Gastrocnemius medialis (tissue), 4 donors: ENCODE results near the gene FRMPD4. TPM values are rescaled to one million over a fixed set of nuclear protein-coding genes. Genes with fewer than 3 reads are reported as not detected.

ENCODE experiments used
- ATAC-seq, 2 donors: fragments of 150-250 bp; one replicate each; pipeline ENCODE4 v1.9.1; 2016
- DNase-seq, 2 donors: peaks; one replicate each; pipeline ENCODE4 v3.0.0-alpha.2; 2019
- H3K27ac ChIP-seq, 4 donors: fragments of 200-600 bp; sonication (generic); 1 replicate in 1 of 4; 2 replicates in 3 of 4; pipeline ENCODE4 v1.5.1; 2016 to 2018; ENCODE audit warnings: mild to moderate bottlenecking in 2 of 4, moderate library complexity in 1 of 4
- H3K27me3 ChIP-seq, 3 donors: fragments of 200-600 bp; sonication (generic) in 2 of 3; 1 replicate in 1 of 3; 2 replicates in 2 of 3; pipeline versions ENCODE4 v1.5.1 to v1.6.0; 2016 to 2019; ENCODE audit warnings: mild to moderate bottlenecking in 1 of 3, moderate library complexity in 1 of 3
- H3K36me3 ChIP-seq, 2 donors: fragments of 200-600 bp; sonication (generic) in 1 of 2; one replicate each; pipeline ENCODE4 v1.5.1; 2017 to 2018
- H3K4me1 ChIP-seq, 2 donors: fragments of 200-600 bp; sonication (generic) in 1 of 2; one replicate each; pipeline ENCODE4 v1.5.1; 2016 to 2017; ENCODE audit warnings: mild to moderate bottlenecking in 2 of 2
- H3K4me3 ChIP-seq, 4 donors: fragments of 200-600 bp; sonication (generic) in 3 of 4; 1 replicate in 1 of 4; 2 replicates in 3 of 4; pipeline ENCODE4 v1.5.1; 2016 to 2019; ENCODE audit warnings: mild to moderate bottlenecking in 2 of 4
- H3K9me3 ChIP-seq, 3 donors: fragments of 200-600 bp; sonication (generic) in 2 of 3; 1 replicate in 1 of 3; 2 replicates in 2 of 3; pipeline ENCODE4 v1.5.1; 2016 to 2019
- CTCF ChIP-seq, 5 experiments: fragments of 450-650 bp in 3 of 5; fragments of 200-600 bp in 2 of 5; sonication (generic) in 2 of 5; IDR thresholded peaks in 4 of 5; conservative IDR thresholded peaks in 1 of 5; 1 replicate in 4 of 5; 2 replicates in 1 of 5; pipeline ENCODE4 v1.5.1; 2016 to 2019; ENCODE audit warnings: antibody characterized with exemption in 5 of 5, mild to moderate bottlenecking in 3 of 5, moderate library complexity in 3 of 5
- POLR2A ChIP-seq, 2 donors: fragments of 450-650 bp; IDR thresholded peaks; one replicate each; pipeline ENCODE4 v1.6.1; 2017; ENCODE audit warnings: antibody characterized with exemption in 2 of 2, mild to moderate bottlenecking in 2 of 2, moderate library complexity in 2 of 2
- in situ Hi-C, 4 donors: fragments of 200-750 bp; cut with MboI; loops; one replicate each; pipeline versions ENCODE4 v1.15.0 to v1.8.0; 2017; ENCODE audit warnings: low sequenced_read_pairs in 4 of 4
- intact Hi-C: fragments of 100-400 bp; cut with DNase I; formaldehyde crosslinking; loops from one replicate; pipeline ENCODE4 v1.15.1; 2023; ENCODE audit warnings: low total_unique reads
- total RNA-seq, 4 donors: library from RNA; depleted of rRNA; stranded (reverse); fragments of >200 nt; gene quantifications; one replicate each; pipeline versions ENCODE4 v1.1.0 to v1.2.3, GENCODE V29; 2016

The FRMPD4 gene
- total RNA-seq, 4 donors from 2014 or later = 0.02 TPM; not detected in 3

GRCh38 chrX:12685541-12685940 is 547.3 kb downstream of the FRMPD4 start:
- H3K27ac ChIP-seq = no peak overlapping the region
- H3K4me3 ChIP-seq = no peak overlapping the region
- H3K4me1 ChIP-seq = no peaks in the 10 kb centered on the region
- no peaks in the 10 kb centered on the region for H3K36me3 ChIP-seq
- no peak for DNase-seq
- in situ Hi-C loops (no loop called here), intact Hi-C loops (no loop called here)
- no peak for ATAC-seq
- TF ChIP-seq POLR2A (IDR thresholded peaks at IDR 0.05) (no peak), CTCF (IDR thresholded peaks at IDR 0.05 in 4 of 5, conservative IDR thresholded peaks at IDR 0.05 in 1 of 5) (no peak)
- no peaks in the 10 kb centered on the region for H3K9me3 ChIP-seq
- no peaks in the 10 kb centered on the region for H3K27me3 ChIP-seq

GRCh38 chrX:12686331-12686730 is 548.1 kb downstream of the FRMPD4 start:
- intact Hi-C loops (no loop called here), in situ Hi-C loops (no loop called here)
- ATAC-seq (no peak), DNase-seq (no peak)
- Histone ChIP-seq H3K27ac (no peak overlapping the region), H3K27me3 (no peaks in the 10 kb centered on the region), H3K9me3 (no peaks in the 10 kb centered on the region), H3K4me3 (no peak overlapping the region), H3K4me1 (no peaks in the 10 kb centered on the region), H3K36me3 (no peaks in the 10 kb centered on the region)
- TF ChIP-seq CTCF (IDR thresholded peaks at IDR 0.05 in 4 of 5, conservative IDR thresholded peaks at IDR 0.05 in 1 of 5) = no peak
- TF ChIP-seq POLR2A (IDR thresholded peaks at IDR 0.05) = no peak

GRCh38 chrX:12690646-12691045 is 552.4 kb downstream of the FRMPD4 start:
- DNase-seq (no peak), ATAC-seq (no peak)
- TF ChIP-seq POLR2A (IDR thresholded peaks at IDR 0.05) (no peak), CTCF (IDR thresholded peaks at IDR 0.05 in 4 of 5, conservative IDR thresholded peaks at IDR 0.05 in 1 of 5) (no peak)
- H3K36me3 ChIP-seq = no peaks in the 10 kb centered on the region
- no peaks in the 10 kb centered on the region for H3K4me1 ChIP-seq
- no peak overlapping the region for H3K27ac ChIP-seq
- H3K4me3 ChIP-seq = no peak overlapping the region
- in situ Hi-C loops = no loop called here
- intact Hi-C loops = no loop called here
- no peaks in the 10 kb centered on the region for H3K27me3 ChIP-seq
- H3K9me3 ChIP-seq = no peaks in the 10 kb centered on the region

- ATAC-seq (no peak), DNase-seq (no peak)
- no peak for TF ChIP-seq CTCF (IDR thresholded peaks at IDR 0.05 in 4 of 5, conservative IDR thresholded peaks at IDR 0.05 in 1 of 5)
- TF ChIP-seq POLR2A (IDR thresholded peaks at IDR 0.05) = no peak
- Histone ChIP-seq H3K9me3 (no peaks in the 10 kb centered on the region), H3K36me3 (no peaks in the 10 kb centered on the region), H3K27ac (no peak overlapping the region), H3K27me3 (no peaks in the 10 kb centered on the region), H3K4me1 (no peaks in the 10 kb centered on the region), H3K4me3 (no peak overlapping the region)
- intact Hi-C loops (no loop called here), in situ Hi-C loops (no loop called here)
Measured at GRCh38 chrX:12693754-12694153, 555.5 kb downstream of the FRMPD4 start.

- Histone ChIP-seq H3K27ac (no peak overlapping the region), H3K36me3 (no peaks in the 10 kb centered on the region), H3K9me3 (no peaks in the 10 kb centered on the region), H3K4me1 (no peaks in the 10 kb centered on the region), H3K27me3 (no peaks in the 10 kb centered on the region), H3K4me3 (no peak overlapping the region)
- ATAC-seq (no peak), DNase-seq (no peak)
- in situ Hi-C loops = no loop called here
- intact Hi-C loops = loop anchor here (5.0 kb wide), 1 partner anchor 913 kb away; no protein-coding TSS in a partner anchor
- TF ChIP-seq POLR2A (IDR thresholded peaks at IDR 0.05) (no peak), CTCF (IDR thresholded peaks at IDR 0.05 in 4 of 5, conservative IDR thresholded peaks at IDR 0.05 in 1 of 5) (no peak)
Measured at GRCh38 chrX:12700745-12701144, 562.5 kb downstream of the FRMPD4 start.
